WTC11 (cell line): ENCODE measurements around the gene CADM1. TPM values are rescaled to one million over a fixed set of nuclear protein-coding genes. Genes with fewer than 3 reads are reported as not detected.

Experiments
- ATAC-seq: fragments of 200-7000 bp; cut with Tn5 transposase; 2 replicates; pipeline ENCODE4 v1.10.0; 2021; ENCODE audit warnings: mild to moderate bottlenecking, moderate library complexity
- CTCF ChIA-PET: fragments of 300-600 bp; sonication (Branson Sonifier 250); formaldehyde crosslinking; loops from one replicate; lab custom pipeline; 2021; ENCODE audit warnings: antibody characterized with exemption; lab: Charles Lee
- POLR2A ChIA-PET: fragments of 350-600 bp; sonication (Branson Sonifier 250); formaldehyde crosslinking; loops from one replicate; lab custom pipeline; 2021; ENCODE audit warnings: antibody characterized with exemption; lab: Charles Lee
- DNase-seq: peaks from one replicate; pipeline ENCODE4 v3.0.0; 2021; ENCODE audit warnings: low spot score
- H3K27ac Mint-ChIP-seq: 2 replicates; pipeline ENCODE4 v1.8.0; 2021; ENCODE audit warnings: mixed read lengths
- H3K27me3 Mint-ChIP-seq: 2 replicates; pipeline ENCODE4 v1.8.0; 2021; ENCODE audit warnings: low read depth, mild to moderate bottlenecking, moderate library complexity, mixed read lengths
- H3K36me3 Mint-ChIP-seq: 2 replicates; pipeline ENCODE4 v1.8.0; 2021; ENCODE audit warnings: mixed read lengths
- H3K4me1 Mint-ChIP-seq: 2 replicates; pipeline ENCODE4 v1.8.0; 2022; ENCODE audit warnings: mixed read lengths
- H3K4me3 Mint-ChIP-seq: 2 replicates; pipeline ENCODE4 v1.8.0; 2021; ENCODE audit warnings: mild to moderate bottlenecking, moderate library complexity, mixed read lengths
- H3K9me3 Mint-ChIP-seq: 2 replicates; pipeline ENCODE4 v1.8.0; 2021; ENCODE audit warnings: mixed read lengths
- ATF1 ChIP-seq: sonication (generic); formaldehyde crosslinking; IDR thresholded peaks from 2 replicates; pipeline ENCODE4 v1.8.1; 2023; ENCODE audit warnings: mild to moderate bottlenecking, moderate library complexity, missing genetic modification reagents
- CREM ChIP-seq: sonication (generic); formaldehyde crosslinking; IDR thresholded peaks from 2 replicates; pipeline ENCODE4 v1.8.1; 2022; ENCODE audit warnings: mild to moderate bottlenecking, missing genetic modification reagents, moderate library complexity
- ESRRA ChIP-seq: sonication (generic); formaldehyde crosslinking; IDR thresholded peaks from 2 replicates; pipeline ENCODE4 v1.8.1; 2022; ENCODE audit warnings: mild to moderate bottlenecking, missing genetic modification reagents, borderline replicate concordance
- GABPB1 ChIP-seq: sonication (generic); formaldehyde crosslinking; IDR thresholded peaks from 2 replicates; pipeline ENCODE4 v1.8.1; 2023; ENCODE audit warnings: mild to moderate bottlenecking, missing genetic modification reagents
- NFE2L1 ChIP-seq: sonication (generic); formaldehyde crosslinking; IDR thresholded peaks from 2 replicates; pipeline ENCODE4 v1.8.1; 2023; ENCODE audit warnings: missing genetic modification reagents
- NR3C1 ChIP-seq: sonication (generic); formaldehyde crosslinking; conservative IDR thresholded peaks from 2 replicates; pipeline ENCODE4 v1.8.1; 2023; ENCODE audit warnings: low read depth, mild to moderate bottlenecking, missing genetic modification reagents
- RORB ChIP-seq: fragments of 250-450 bp; sonication (Bioruptor Pico); IDR thresholded peaks from 2 replicates; pipeline ENCODE4 v1.9.0; 2021; ENCODE audit warnings: mild to moderate bottlenecking
- SMAD4 ChIP-seq: sonication (generic); formaldehyde crosslinking; IDR thresholded peaks from 2 replicates; pipeline ENCODE4 v1.8.0; 2022; ENCODE audit warnings: mild to moderate bottlenecking, missing genetic modification reagents
- SOX15 ChIP-seq: fragments of 250-450 bp; sonication (Bioruptor Pico); IDR thresholded peaks from 2 replicates; pipeline ENCODE4 v1.9.0; 2021; ENCODE audit warnings: mild to moderate bottlenecking
- SP1 ChIP-seq: sonication (generic); formaldehyde crosslinking; conservative IDR thresholded peaks from 2 replicates; pipeline ENCODE4 v1.8.1; 2022; ENCODE audit warnings: missing genetic modification reagents
- TCF7 ChIP-seq: sonication (generic); formaldehyde crosslinking; IDR thresholded peaks from 2 replicates; pipeline ENCODE4 v1.8.0; 2022; ENCODE audit warnings: mild to moderate bottlenecking, low read depth, missing genetic modification reagents, moderate library complexity
- TP53 ChIP-seq: sonication (generic); formaldehyde crosslinking; IDR thresholded peaks from 2 replicates; pipeline ENCODE4 v1.8.1; 2023; ENCODE audit warnings: mild to moderate bottlenecking, missing genetic modification reagents
- ZNF263 ChIP-seq: sonication (generic); formaldehyde crosslinking; IDR thresholded peaks from 2 replicates; pipeline ENCODE4 v1.8.1; 2022; ENCODE audit warnings: low read depth, mild to moderate bottlenecking, moderate library complexity, missing genetic modification reagents
- total RNA-seq: library from RNA; stranded (reverse); gene quantifications from 3 replicates; pipeline ENCODE4 v1.2.3, GENCODE V29; 2021
- TF ChIP-seq, protein P1 (sequence below): sonication (generic); formaldehyde crosslinking; IDR thresholded peaks from 2 replicates; pipeline ENCODE4 v1.8.0; 2022; ENCODE audit warnings: mild to moderate bottlenecking, missing genetic modification reagents
- TF ChIP-seq, protein P2 (sequence below): sonication (generic); formaldehyde crosslinking; IDR thresholded peaks from 2 replicates; pipeline ENCODE4 v1.8.1; 2023; ENCODE audit warnings: mild to moderate bottlenecking, missing genetic modification reagents, borderline replicate concordance
- TF ChIP-seq, protein P3 (sequence below): sonication (generic); formaldehyde crosslinking; conservative IDR thresholded peaks from 2 replicates; pipeline ENCODE4 v1.8.1; 2023; ENCODE audit warnings: mild to moderate bottlenecking, low read depth, missing genetic modification reagents, moderate library complexity
- TF ChIP-seq, protein P4 (sequence below): sonication (generic); formaldehyde crosslinking; IDR thresholded peaks from 2 replicates; pipeline ENCODE4 v1.8.0; 2022; ENCODE audit warnings: mild to moderate bottlenecking, missing genetic modification reagents
- TF ChIP-seq, protein P5 (sequence below): sonication (generic); formaldehyde crosslinking; IDR thresholded peaks from 2 replicates; pipeline ENCODE4 v1.8.0; 2022; ENCODE audit warnings: mild to moderate bottlenecking, missing genetic modification reagents
- TF ChIP-seq, protein P6 (sequence below): sonication (generic); formaldehyde crosslinking; IDR thresholded peaks from 2 replicates; pipeline ENCODE4 v1.8.1; 2022; ENCODE audit warnings: mild to moderate bottlenecking, moderate library complexity, missing genetic modification reagents

CADM1 gene
- total RNA-seq, 1 experiment from 2014 or later, result 26.8 TPM

DNA sequence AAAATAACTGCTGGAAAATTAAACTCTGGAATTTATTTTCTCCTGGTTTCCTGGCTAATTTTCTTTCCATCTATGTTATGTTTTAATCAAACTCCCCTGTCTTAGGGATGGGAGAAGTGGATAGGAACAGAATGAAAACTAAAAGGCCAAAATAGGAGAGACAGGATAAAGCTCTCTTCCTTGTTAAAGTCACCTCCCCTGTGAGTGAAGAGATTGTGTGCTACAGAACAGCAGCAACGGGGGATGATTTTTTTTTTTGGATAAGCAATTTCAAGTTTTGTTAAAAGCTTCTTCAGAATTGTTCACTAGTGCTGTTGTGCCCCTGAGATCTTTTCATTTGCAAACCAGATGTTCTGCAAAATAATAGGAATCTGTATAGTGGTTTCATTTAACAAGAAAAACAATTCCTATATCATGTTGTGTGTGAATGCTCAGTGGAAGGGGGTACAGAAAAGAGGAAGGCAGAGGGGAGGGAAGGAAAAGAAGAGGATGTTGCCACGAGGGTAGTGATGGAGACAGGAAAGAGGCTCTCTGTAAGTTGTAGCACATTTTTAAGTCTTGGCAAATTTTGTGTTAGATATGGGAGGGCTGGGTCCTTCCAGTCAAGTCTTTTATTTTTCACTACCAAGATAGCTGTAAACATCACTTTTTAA is 301.2 kb downstream of the CADM1 start (continued):
- TF ChIP-seq CREM (CRISPR knock-in tag), result no peak
- TF ChIP-seq, all 79 proteins: peak for 0

DNA sequence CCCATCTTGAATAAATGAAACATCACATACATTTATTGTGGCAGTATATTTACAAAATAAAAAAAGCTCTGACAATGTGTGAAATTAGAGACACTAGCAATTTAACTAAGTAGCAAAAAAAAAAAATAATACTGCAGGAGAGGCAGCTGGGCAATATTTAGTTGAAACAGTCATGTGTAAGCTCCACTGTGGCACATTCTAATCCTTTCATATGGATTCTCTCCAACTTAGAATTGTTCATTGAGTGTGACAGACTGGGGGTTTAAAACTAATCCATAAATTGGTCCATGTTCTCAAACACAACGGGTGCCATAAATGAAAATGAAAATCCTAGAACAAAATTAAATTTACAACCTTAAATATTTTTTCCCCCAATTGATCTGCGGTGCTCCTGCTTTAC is 302.1 kb downstream of the CADM1 start:
- no peaks in the 10 kb centered on the region for H3K9me3 Mint-ChIP-seq
- DNase-seq (no peak), ATAC-seq (no peak)
- peaks cover 34% of the 10 kb centered on the region for H3K4me1 Mint-ChIP-seq
- peaks cover 18% of the 10 kb centered on the region for H3K27me3 Mint-ChIP-seq
- H3K36me3 Mint-ChIP-seq, result no peaks in the 10 kb centered on the region
- H3K27ac Mint-ChIP-seq, result no peak overlapping the region
- ChIA-PET POLR2A (no interaction called here), CTCF (interaction anchor here (0.7 kb wide), 1 partner anchor 25 kb away, joined by 3 read pairs; no protein-coding TSS in a partner anchor)
- TF ChIP-seq ESRRA (CRISPR knock-in tag) (no peak), ZNF263 (no peak), RORB (no peak), NR3C1 (CRISPR knock-in tag) (no peak), ATF1 (no peak), SOX15 (no peak), SP1 (CRISPR knock-in tag) (no peak), GABPB1 (CRISPR knock-in tag) (no peak), TP53 (CRISPR knock-in tag) (no peak), SMAD4 (CRISPR knock-in tag) (no peak), NFE2L1 (no peak), TCF7 (CRISPR knock-in tag) (no peak)
- TF ChIP-seq, protein P1, sequence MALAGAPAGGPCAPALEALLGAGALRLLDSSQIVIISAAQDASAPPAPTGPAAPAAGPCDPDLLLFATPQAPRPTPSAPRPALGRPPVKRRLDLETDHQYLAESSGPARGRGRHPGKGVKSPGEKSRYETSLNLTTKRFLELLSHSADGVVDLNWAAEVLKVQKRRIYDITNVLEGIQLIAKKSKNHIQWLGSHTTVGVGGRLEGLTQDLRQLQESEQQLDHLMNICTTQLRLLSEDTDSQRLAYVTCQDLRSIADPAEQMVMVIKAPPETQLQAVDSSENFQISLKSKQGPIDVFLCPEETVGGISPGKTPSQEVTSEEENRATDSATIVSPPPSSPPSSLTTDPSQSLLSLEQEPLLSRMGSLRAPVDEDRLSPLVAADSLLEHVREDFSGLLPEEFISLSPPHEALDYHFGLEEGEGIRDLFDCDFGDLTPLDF, result no peak
- TF ChIP-seq, protein P2, sequence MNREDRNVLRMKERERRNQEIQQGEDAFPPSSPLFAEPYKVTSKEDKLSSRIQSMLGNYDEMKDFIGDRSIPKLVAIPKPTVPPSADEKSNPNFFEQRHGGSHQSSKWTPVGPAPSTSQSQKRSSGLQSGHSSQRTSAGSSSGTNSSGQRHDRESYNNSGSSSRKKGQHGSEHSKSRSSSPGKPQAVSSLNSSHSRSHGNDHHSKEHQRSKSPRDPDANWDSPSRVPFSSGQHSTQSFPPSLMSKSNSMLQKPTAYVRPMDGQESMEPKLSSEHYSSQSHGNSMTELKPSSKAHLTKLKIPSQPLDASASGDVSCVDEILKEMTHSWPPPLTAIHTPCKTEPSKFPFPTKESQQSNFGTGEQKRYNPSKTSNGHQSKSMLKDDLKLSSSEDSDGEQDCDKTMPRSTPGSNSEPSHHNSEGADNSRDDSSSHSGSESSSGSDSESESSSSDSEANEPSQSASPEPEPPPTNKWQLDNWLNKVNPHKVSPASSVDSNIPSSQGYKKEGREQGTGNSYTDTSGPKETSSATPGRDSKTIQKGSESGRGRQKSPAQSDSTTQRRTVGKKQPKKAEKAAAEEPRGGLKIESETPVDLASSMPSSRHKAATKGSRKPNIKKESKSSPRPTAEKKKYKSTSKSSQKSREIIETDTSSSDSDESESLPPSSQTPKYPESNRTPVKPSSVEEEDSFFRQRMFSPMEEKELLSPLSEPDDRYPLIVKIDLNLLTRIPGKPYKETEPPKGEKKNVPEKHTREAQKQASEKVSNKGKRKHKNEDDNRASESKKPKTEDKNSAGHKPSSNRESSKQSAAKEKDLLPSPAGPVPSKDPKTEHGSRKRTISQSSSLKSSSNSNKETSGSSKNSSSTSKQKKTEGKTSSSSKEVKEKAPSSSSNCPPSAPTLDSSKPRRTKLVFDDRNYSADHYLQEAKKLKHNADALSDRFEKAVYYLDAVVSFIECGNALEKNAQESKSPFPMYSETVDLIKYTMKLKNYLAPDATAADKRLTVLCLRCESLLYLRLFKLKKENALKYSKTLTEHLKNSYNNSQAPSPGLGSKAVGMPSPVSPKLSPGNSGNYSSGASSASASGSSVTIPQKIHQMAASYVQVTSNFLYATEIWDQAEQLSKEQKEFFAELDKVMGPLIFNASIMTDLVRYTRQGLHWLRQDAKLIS (CRISPR knock-in tag), result no peak
- TF ChIP-seq, protein P3, sequence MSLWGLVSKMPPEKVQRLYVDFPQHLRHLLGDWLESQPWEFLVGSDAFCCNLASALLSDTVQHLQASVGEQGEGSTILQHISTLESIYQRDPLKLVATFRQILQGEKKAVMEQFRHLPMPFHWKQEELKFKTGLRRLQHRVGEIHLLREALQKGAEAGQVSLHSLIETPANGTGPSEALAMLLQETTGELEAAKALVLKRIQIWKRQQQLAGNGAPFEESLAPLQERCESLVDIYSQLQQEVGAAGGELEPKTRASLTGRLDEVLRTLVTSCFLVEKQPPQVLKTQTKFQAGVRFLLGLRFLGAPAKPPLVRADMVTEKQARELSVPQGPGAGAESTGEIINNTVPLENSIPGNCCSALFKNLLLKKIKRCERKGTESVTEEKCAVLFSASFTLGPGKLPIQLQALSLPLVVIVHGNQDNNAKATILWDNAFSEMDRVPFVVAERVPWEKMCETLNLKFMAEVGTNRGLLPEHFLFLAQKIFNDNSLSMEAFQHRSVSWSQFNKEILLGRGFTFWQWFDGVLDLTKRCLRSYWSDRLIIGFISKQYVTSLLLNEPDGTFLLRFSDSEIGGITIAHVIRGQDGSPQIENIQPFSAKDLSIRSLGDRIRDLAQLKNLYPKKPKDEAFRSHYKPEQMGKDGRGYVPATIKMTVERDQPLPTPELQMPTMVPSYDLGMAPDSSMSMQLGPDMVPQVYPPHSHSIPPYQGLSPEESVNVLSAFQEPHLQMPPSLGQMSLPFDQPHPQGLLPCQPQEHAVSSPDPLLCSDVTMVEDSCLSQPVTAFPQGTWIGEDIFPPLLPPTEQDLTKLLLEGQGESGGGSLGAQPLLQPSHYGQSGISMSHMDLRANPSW, result no peak
- TF ChIP-seq, protein P4, sequence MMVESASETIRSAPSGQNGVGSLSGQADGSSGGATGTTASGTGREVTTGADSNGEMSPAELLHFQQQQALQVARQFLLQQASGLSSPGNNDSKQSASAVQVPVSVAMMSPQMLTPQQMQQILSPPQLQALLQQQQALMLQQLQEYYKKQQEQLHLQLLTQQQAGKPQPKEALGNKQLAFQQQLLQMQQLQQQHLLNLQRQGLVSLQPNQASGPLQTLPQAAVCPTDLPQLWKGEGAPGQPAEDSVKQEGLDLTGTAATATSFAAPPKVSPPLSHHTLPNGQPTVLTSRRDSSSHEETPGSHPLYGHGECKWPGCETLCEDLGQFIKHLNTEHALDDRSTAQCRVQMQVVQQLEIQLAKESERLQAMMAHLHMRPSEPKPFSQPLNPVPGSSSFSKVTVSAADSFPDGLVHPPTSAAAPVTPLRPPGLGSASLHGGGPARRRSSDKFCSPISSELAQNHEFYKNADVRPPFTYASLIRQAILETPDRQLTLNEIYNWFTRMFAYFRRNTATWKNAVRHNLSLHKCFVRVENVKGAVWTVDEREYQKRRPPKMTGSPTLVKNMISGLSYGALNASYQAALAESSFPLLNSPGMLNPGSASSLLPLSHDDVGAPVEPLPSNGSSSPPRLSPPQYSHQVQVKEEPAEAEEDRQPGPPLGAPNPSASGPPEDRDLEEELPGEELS (CRISPR knock-in tag), result no peak
- TF ChIP-seq, protein P5, sequence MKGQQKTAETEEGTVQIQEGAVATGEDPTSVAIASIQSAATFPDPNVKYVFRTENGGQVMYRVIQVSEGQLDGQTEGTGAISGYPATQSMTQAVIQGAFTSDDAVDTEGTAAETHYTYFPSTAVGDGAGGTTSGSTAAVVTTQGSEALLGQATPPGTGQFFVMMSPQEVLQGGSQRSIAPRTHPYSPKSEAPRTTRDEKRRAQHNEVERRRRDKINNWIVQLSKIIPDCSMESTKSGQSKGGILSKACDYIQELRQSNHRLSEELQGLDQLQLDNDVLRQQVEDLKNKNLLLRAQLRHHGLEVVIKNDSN (CRISPR knock-in tag), result no peak
- TF ChIP-seq, protein P6, sequence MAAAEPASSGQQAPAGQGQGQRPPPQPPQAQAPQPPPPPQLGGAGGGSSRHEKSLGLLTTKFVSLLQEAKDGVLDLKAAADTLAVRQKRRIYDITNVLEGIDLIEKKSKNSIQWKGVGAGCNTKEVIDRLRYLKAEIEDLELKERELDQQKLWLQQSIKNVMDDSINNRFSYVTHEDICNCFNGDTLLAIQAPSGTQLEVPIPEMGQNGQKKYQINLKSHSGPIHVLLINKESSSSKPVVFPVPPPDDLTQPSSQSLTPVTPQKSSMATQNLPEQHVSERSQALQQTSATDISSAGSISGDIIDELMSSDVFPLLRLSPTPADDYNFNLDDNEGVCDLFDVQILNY, result no peak
- no peak overlapping the region for H3K4me3 Mint-ChIP-seq
